C4-2B (cell line): Measurements from ENCODE around the gene CYFIP1.

Experiments used
- H3K27ac ChIP-seq: fragments of 450-650 bp; 2 replicates; pipeline ENCODE4 v1.5.1; 2017
- CTCF ChIP-seq: fragments of 450-650 bp; conservative IDR thresholded peaks from 2 replicates; pipeline ENCODE4 v1.5.1; 2017; ENCODE audit warnings: mild to moderate bottlenecking
- ZFX ChIP-seq: fragments of 450-650 bp; IDR thresholded peaks from 2 replicates; pipeline ENCODE4 v1.6.1; 2017

The CYFIP1 gene

GRCh38 chr15:22958487-22959280 is 21.5 kb downstream of the CYFIP1 start:
- TF ChIP-seq ZFX, result no peak
- no peak for TF ChIP-seq CTCF
- H3K27ac ChIP-seq, result no peak overlapping the region

- no peak for TF ChIP-seq CTCF
- no peak for TF ChIP-seq ZFX
- no peak overlapping the region for H3K27ac ChIP-seq
Measured at GRCh38 chr15:22956978-22957260, 23.2 kb downstream of the CYFIP1 start.

DNA sequence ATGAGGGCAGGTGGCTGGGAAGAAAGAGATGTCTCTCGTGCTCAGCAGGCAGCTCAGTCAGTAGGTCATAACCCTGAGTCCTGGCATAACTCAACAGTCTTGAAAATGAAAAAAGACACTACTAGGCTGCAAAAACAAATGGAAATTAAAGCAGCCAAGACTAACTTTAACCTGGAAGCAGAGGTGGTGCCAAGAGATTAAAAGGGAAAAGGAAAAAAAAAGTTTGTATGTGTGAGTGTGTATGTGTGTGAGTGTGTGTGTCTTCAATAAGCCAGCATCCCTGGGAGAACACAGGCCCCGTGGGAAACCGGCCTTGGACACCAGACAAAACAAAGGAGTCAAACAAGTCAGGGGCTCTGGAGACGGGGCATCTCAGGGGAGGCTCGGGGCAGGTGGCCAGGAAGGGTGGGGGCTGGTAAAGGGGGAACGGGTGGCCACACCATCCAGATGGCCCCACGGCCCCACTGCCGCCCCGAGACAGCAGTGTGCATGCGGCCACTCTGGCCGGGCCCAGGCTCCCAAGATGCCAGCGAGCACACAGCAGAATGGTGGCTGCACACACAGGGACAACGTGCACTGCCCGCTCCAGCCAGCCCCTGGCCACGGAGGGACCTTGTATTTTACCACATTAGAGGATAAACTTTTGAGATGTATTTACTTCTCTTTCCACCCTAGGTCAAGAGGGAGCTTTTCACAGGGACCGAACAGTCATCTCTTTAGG is 23.8 kb downstream of the CYFIP1 start:
- no peak overlapping the region for H3K27ac ChIP-seq
- TF ChIP-seq ZFX, result no peak
- TF ChIP-seq CTCF, result no peak

GRCh38 chr15:22955544-22956119 is 24.5 kb downstream of the CYFIP1 start:
- no peak for TF ChIP-seq ZFX
- H3K27ac ChIP-seq, result no peak overlapping the region

DNA sequence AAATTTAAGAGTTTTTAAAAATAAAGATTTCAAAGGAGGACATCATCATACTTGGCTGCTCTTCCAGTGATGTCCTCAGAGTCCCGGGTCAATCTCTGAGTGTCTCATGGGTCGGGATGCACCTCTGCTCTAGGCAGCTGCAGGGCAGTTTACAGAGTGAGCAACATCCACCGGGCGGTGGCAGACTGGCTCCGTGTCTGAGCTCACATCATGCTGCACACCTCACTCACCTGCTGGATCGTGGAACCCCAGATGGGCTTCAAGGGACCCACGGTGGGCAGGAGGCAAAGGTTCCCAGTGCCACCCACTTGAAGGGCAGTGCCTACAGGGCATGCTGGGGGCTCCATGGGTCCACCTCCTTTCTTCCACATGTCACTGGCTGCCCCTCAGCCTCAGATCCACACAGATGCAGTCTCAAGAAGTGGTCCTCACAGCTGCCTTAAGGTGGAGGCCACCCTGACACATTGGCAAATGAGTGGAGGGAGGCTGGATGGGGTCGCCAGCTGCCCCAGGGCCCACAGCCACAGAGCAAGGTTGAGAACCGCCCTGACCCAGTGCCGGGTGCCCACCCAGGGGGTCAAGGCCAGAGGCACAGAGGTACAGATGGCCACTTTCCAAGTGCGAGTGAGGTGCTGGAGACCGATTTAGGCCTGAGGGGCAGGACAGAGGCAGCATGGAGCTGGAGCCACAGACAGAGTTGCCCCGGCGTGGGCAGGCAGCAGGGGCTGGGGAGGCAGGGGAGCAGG is 25.2 kb downstream of the CYFIP1 start:
- TF ChIP-seq CTCF, result no peak
- TF ChIP-seq ZFX, result no peak

GRCh38 chr15:22954326-22954725 is 25.8 kb downstream of the CYFIP1 start:
- H3K27ac ChIP-seq, result no peak overlapping the region
- TF ChIP-seq CTCF (no peak), ZFX (no peak)

More for the DNA sequence above, 25.2 kb downstream of the CYFIP1 start:
- H3K27ac ChIP-seq, result no peak overlapping the region

DNA sequence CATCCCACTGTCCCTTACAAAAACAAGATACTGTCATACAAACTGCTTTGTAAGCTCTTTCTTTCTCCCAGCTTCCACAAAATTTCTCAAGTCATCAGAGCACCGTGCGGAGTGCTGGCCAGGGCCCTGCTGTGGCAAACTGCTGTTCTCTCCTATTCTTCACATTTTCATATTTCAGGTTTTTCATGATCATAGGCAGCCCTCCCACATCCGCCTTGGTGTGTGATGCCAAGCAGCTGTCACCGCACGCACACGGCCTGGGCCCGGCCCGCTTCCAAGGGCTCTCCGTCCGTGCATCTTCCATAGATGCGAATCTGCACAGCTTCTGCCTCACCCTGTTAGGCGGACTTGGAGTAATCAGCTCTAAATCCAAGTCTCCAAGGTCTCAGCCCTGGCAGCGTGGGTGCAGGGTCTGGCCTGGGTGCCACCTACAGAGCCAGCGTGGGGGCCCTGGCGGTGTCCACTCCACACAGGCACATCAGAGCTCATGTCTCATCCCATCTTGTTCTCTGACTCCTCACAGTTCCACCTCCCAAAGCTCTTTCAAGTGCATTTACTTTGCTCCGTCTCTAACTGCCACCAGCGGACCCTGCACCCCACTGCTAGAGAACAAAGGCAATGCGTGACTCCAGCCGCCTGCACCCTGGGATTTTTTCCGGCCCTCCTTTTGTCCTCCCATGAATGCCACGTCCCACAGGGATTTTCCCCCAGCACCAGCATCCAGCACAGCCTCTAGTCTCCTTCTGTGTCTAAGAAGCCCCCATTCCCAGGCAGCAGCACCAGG is 27.2 kb downstream of the CYFIP1 start:
- no peak for TF ChIP-seq CTCF
- TF ChIP-seq ZFX, result no peak

More for the DNA sequence above, 27.2 kb downstream of the CYFIP1 start:
- H3K27ac ChIP-seq, result no peak overlapping the region
